ENCODE data around the gene AK8. TPM values are rescaled to one million over a fixed set of nuclear protein-coding genes. Genes with fewer than 3 reads are reported as not detected.

AK8 gene
- total and polyA plus RNA-seq, 4 donors: 0.07 to 0.26 (median 0.11) TPM

GRCh38 chr9:132782037-132782436 lies 96.0 kb downstream of the AK8 start:
- Histone ChIP-seq H3K27me3 (ENCODE audit: control insufficient read depth in 4 of 4, insufficient read depth in 4 of 4, low read length in 3 of 4) (peaks cover 0 to 4% (median 1%) of the 10 kb centered on the region in 4 donors), H3K9ac (ENCODE audit: low read depth in 1 of 2, low read length in 2 of 2) (no peak overlapping the region), H3K4me3 (ENCODE audit: low read depth in 1 of 3, low read length in 3 of 3) (no peak overlapping the region), H3K36me3 (ENCODE audit: control insufficient read depth in 4 of 4, insufficient read depth in 3 of 4, low read depth in 1 of 4, low read length in 3 of 4) (no peaks in the 10 kb centered on the region), H3K4me1 (ENCODE audit: control insufficient read depth in 4 of 4, insufficient read depth in 4 of 4, low read length in 3 of 4) (no peaks in the 10 kb centered on the region), H3K9me3 (ENCODE audit: control insufficient read depth in 4 of 4, low read length in 3 of 4) (no peaks in the 10 kb centered on the region), H3K27ac (ENCODE audit: low read depth in 1 of 2, low read length in 2 of 2) (no peak overlapping the region)
- TF ChIP-seq EGR1 (IDR thresholded peaks at IDR 0.05; ENCODE audit: low read depth in 2 of 2): no peak
- TF ChIP-seq FOXA1 (IDR thresholded peaks at IDR 0.05): no peak
- TF ChIP-seq CTCF (IDR thresholded peaks at IDR 0.05; ENCODE audit: low read depth, low read length, missing input control): no peak
- no peak for TF ChIP-seq TAF1 (conservative IDR thresholded peaks at IDR 0.05)
- no peak for TF ChIP-seq ATF3 (IDR thresholded peaks at IDR 0.05)
- TF ChIP-seq FOXA2 (IDR thresholded peaks at IDR 0.05): no peak
- no peak for TF ChIP-seq YY1 (IDR thresholded peaks at IDR 0.05)
- TF ChIP-seq REST (IDR thresholded peaks at IDR 0.05): no peak
- TF ChIP-seq RAD21 (IDR thresholded peaks at IDR 0.05): no peak
- WGBS: 64% methylated on average over 9 of the region's 9 CpGs
- DNase-seq (ENCODE audit: low spot score): no peak

- 53% methylated on average over 8 of the region's 8 CpGs for WGBS
- no peak overlapping the region for H3K27ac ChIP-seq (ENCODE audit: low read depth in 1 of 2, low read length in 2 of 2)
- H3K36me3 ChIP-seq (ENCODE audit: control insufficient read depth in 4 of 4, insufficient read depth in 3 of 4, low read depth in 1 of 4, low read length in 3 of 4): no peaks in the 10 kb centered on the region
- H3K9ac ChIP-seq (ENCODE audit: low read depth in 1 of 2, low read length in 2 of 2): no peak overlapping the region
- no peaks in the 10 kb centered on the region for H3K4me1 ChIP-seq (ENCODE audit: control insufficient read depth in 4 of 4, insufficient read depth in 4 of 4, low read length in 3 of 4)
- H3K27me3 ChIP-seq (ENCODE audit: control insufficient read depth in 4 of 4, insufficient read depth in 4 of 4, low read length in 3 of 4): peaks cover 0 to 4% (median 1%) of the 10 kb centered on the region in 4 donors
- DNase-seq (ENCODE audit: low spot score): no peak
- H3K9me3 ChIP-seq (ENCODE audit: control insufficient read depth in 4 of 4, low read length in 3 of 4): no peaks in the 10 kb centered on the region
- H3K4me3 ChIP-seq (ENCODE audit: low read depth in 1 of 3, low read length in 3 of 3): no peak overlapping the region
- no peak for TF ChIP-seq HNF4A (conservative IDR thresholded peaks at IDR 0.05)
- TF ChIP-seq GABPA (IDR thresholded peaks at IDR 0.05 in 1 of 2, conservative IDR thresholded peaks at IDR 0.05 in 1 of 2): no peak
- TF ChIP-seq YY1 (IDR thresholded peaks at IDR 0.05): no peak
- TF ChIP-seq MAX (IDR thresholded peaks at IDR 0.05): no peak
- no peak for TF ChIP-seq ZBTB33 (IDR thresholded peaks at IDR 0.05)
- no peak for TF ChIP-seq CTCF (IDR thresholded peaks at IDR 0.05; ENCODE audit: low read depth, low read length, missing input control)
- no peak for TF ChIP-seq ATF3 (IDR thresholded peaks at IDR 0.05)
- TF ChIP-seq REST (IDR thresholded peaks at IDR 0.05): no peak
- no peak for TF ChIP-seq FOXA2 (IDR thresholded peaks at IDR 0.05)
- TF ChIP-seq EGR1 (IDR thresholded peaks at IDR 0.05; ENCODE audit: low read depth in 2 of 2): no peak
- no peak for TF ChIP-seq SP1 (IDR thresholded peaks at IDR 0.05)
- TF ChIP-seq TAF1 (conservative IDR thresholded peaks at IDR 0.05): no peak
- TF ChIP-seq RXRA (IDR thresholded peaks at IDR 0.05): no peak
- TF ChIP-seq FOXA1 (IDR thresholded peaks at IDR 0.05): no peak
These were observed 97.7 kb downstream of the AK8 start for GRCh38 chr9:132780230-132781007.
